ENCODE data around the gene WWOX. TPM values are rescaled to one million over a fixed set of nuclear protein-coding genes. Genes with fewer than 3 reads are reported as not detected.

WWOX gene
- total and polyA plus RNA-seq, 4 donors = 5.4 to 61.5 (median 18.4) TPM

DNA sequence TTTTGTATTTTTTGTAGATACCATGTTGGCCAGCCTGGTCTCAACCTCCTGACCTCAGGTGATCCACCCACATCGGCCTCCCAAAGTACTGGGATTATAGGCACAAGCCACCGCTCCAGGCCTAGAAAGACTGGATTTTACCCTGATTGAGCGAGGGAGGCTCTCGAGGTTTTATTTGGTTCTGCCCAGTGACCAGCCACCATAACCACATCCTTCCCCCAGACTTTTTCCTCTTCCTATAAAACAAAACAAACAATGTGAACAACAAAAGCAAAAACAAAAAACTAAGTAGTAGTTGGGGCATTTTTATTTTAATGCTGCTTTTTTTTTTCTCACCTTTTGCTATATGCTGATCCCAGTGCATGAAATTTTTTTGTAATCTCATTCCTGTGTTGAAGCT lies 991.5 kb downstream of the WWOX start:
- H3K27ac ChIP-seq (ENCODE audit: low read depth in 1 of 2, low read length in 1 of 2) = no peak overlapping the region
- H3K27me3 ChIP-seq (ENCODE audit: control insufficient read depth in 3 of 3, insufficient read depth in 3 of 3, low read length in 2 of 3) = no peaks in the 10 kb centered on the region
- no peaks in the 10 kb centered on the region for H3K9me3 ChIP-seq (ENCODE audit: control insufficient read depth in 4 of 4, insufficient read depth in 3 of 4, low read length in 3 of 4)
- H3K9ac ChIP-seq (ENCODE audit: insufficient read depth in 1 of 2, low read length in 2 of 2) = no peak overlapping the region
- 57 to 69% methylated on average over 4 of the region's 4 CpGs for WGBS, 2 donors
- no peak overlapping the region for H3K4me3 ChIP-seq
- H3K4me1 ChIP-seq (ENCODE audit: control insufficient read depth in 5 of 5, insufficient read depth in 5 of 5, low read length in 5 of 5) = peaks cover 0 to 1% (median 0%) of the 10 kb centered on the region in 5 donors
- TF ChIP-seq, protein P1, sequence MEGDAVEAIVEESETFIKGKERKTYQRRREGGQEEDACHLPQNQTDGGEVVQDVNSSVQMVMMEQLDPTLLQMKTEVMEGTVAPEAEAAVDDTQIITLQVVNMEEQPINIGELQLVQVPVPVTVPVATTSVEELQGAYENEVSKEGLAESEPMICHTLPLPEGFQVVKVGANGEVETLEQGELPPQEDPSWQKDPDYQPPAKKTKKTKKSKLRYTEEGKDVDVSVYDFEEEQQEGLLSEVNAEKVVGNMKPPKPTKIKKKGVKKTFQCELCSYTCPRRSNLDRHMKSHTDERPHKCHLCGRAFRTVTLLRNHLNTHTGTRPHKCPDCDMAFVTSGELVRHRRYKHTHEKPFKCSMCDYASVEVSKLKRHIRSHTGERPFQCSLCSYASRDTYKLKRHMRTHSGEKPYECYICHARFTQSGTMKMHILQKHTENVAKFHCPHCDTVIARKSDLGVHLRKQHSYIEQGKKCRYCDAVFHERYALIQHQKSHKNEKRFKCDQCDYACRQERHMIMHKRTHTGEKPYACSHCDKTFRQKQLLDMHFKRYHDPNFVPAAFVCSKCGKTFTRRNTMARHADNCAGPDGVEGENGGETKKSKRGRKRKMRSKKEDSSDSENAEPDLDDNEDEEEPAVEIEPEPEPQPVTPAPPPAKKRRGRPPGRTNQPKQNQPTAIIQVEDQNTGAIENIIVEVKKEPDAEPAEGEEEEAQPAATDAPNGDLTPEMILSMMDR (IDR thresholded peaks at IDR 0.05; ENCODE audit: control extremely low read depth, extremely low read depth) = no peak
- DNase-seq = no peak
- ATAC-seq (ENCODE audit: insufficient read depth, low FRiP score) = no peak
- H3K36me3 ChIP-seq (ENCODE audit: control insufficient read depth in 4 of 4, insufficient read depth in 4 of 4, low read length in 4 of 4) = no peaks in the 10 kb centered on the region

DNA sequence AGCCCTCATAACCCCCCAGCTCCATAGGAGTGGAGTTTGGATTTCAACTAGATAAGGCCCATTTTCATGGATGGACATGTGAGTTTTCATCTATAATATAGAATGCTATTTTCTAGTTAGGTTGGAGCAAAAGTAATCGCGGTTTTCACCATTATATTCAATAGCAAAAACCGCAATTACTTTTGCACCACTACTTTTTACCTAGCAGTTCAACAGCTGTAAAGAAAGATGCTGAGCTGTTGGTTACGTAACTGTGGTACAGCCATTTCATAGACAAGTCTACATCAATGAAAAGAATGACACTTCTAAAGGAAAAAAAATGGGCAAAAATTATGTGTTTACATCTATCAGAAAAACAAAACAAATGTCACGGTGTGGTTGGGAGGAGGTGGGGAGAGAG lies 993.4 kb downstream of the WWOX start:
- Histone ChIP-seq H3K4me3 (no peak overlapping the region), H3K4me1 (ENCODE audit: control insufficient read depth in 5 of 5, insufficient read depth in 5 of 5, low read length in 5 of 5) (peaks cover 0 to 6% (median 0%) of the 10 kb centered on the region in 5 donors), H3K9ac (ENCODE audit: insufficient read depth in 1 of 2, low read length in 2 of 2) (no peak overlapping the region), H3K27ac (ENCODE audit: low read depth in 1 of 2, low read length in 1 of 2) (no peak overlapping the region), H3K36me3 (ENCODE audit: control insufficient read depth in 4 of 4, insufficient read depth in 4 of 4, low read length in 4 of 4) (no peaks in the 10 kb centered on the region), H3K9me3 (ENCODE audit: control insufficient read depth in 4 of 4, insufficient read depth in 3 of 4, low read length in 3 of 4) (no peaks in the 10 kb centered on the region), H3K27me3 (ENCODE audit: control insufficient read depth in 3 of 3, insufficient read depth in 3 of 3, low read length in 2 of 3) (no peaks in the 10 kb centered on the region)
- no peak for DNase-seq
- TF ChIP-seq, protein P1 (IDR thresholded peaks at IDR 0.05; ENCODE audit: control extremely low read depth, extremely low read depth) = no peak
- ATAC-seq (ENCODE audit: insufficient read depth, low FRiP score) = no peak
- 82 to 90% methylated on average over 5 of the region's 5 CpGs for WGBS, 2 donors

DNA sequence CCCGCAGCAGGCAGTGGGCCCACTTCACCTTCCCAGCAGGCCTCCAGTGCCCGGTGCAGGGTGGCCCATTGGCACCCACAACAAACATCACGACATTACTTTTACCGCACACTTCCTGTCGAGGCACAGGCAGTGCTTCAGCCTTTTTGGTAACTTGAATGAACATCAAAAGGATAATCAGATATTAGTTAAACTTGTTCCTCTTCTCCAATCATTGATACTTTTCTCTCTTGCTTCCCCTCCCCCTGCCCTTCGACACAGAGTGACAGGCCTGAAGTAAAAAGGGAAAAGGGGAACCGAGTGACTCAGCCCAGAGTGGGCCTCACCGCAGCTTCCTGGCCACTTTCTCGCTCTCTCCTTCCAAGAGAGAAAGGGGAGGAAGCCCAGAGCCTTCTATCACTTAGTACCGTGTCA lies 994.1 kb downstream of the WWOX start:
- 20 to 63% methylated on average over 10 of the region's 10 CpGs for WGBS, 2 donors

More for the DNA sequence above, 994.1 kb downstream of the WWOX start:
- Histone ChIP-seq H3K36me3 (ENCODE audit: control insufficient read depth in 4 of 4, insufficient read depth in 4 of 4, low read length in 4 of 4) (no peaks in the 10 kb centered on the region), H3K9me3 (ENCODE audit: control insufficient read depth in 4 of 4, insufficient read depth in 3 of 4, low read length in 3 of 4) (no peaks in the 10 kb centered on the region), H3K27ac (ENCODE audit: low read depth in 1 of 2, low read length in 1 of 2) (no peak overlapping the region), H3K4me1 (ENCODE audit: control insufficient read depth in 5 of 5, insufficient read depth in 5 of 5, low read length in 5 of 5) (peaks cover 0 to 6% (median 0%) of the 10 kb centered on the region in 5 donors), H3K9ac (ENCODE audit: insufficient read depth in 1 of 2, low read length in 2 of 2) (no peak overlapping the region), H3K4me3 (no peak overlapping the region), H3K27me3 (ENCODE audit: control insufficient read depth in 3 of 3, insufficient read depth in 3 of 3, low read length in 2 of 3) (no peaks in the 10 kb centered on the region)
- TF ChIP-seq, protein P1 (IDR thresholded peaks at IDR 0.05; ENCODE audit: control extremely low read depth, extremely low read depth) = no peak
- DNase-seq (no peak), ATAC-seq (ENCODE audit: insufficient read depth, low FRiP score) (peak; percentile 75)
